ENCODE measurements around the gene ZNF709.
A peak's percentile ranks its signal among the peaks of the same experiment; 100 is the strongest.
"Not testable (repeated sequence)": the region's sequence is repeated elsewhere in the genome, so short reads cannot be mapped to it uniquely, and the experiment has no call there.

ZNF709 gene

GRCh38 chr19:12484371-12485051 is at the start of gene ZNF709:
Gene ZNF709 (minus strand): TSS chr19:12484816. CDS start chr19:12484657, 159 bp downstream.
- peak; percentile 95 for DNase-seq

- no peak for DNase-seq
Observed at GRCh38 chr19:12527034-12527836, 42.6 kb upstream of the ZNF709 start.

- DNase-seq, result no peak
Observed at GRCh38 chr19:12526542-12526941, 41.9 kb upstream of the ZNF709 start.

GRCh38 chr19:12521996-12522395 is 37.4 kb upstream of the ZNF709 start:
- peak in 1 of 2 experiments; percentile 14 for DNase-seq

- DNase-seq, result no peak
Observed at GRCh38 chr19:12513531-12514061, 29.0 kb upstream of the ZNF709 start.

DNA sequence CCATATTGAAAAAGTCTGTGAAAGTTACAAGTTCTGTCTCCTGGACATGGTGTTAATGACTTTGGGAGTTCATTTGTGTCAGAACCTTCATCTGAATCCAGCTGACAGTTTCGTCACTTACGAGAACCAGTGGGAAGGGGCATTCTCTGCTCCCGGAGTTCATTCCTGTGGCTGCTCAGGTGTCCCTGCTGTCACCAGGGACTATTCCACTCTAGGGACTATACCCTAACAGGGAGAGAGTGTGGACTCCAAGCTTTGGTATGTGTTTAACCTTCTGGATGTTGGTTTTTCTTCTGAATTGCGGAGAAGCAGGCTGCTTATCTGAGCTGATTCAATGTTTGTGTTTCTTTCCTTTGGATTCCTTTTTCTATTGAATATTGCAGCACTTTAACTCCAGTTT is 12.4 kb upstream of the ZNF709 start:
- no peak for DNase-seq

GRCh38 chr19:12496480-12496879 is 11.9 kb upstream of the ZNF709 start:
- DNase-seq, result no peak

DNA sequence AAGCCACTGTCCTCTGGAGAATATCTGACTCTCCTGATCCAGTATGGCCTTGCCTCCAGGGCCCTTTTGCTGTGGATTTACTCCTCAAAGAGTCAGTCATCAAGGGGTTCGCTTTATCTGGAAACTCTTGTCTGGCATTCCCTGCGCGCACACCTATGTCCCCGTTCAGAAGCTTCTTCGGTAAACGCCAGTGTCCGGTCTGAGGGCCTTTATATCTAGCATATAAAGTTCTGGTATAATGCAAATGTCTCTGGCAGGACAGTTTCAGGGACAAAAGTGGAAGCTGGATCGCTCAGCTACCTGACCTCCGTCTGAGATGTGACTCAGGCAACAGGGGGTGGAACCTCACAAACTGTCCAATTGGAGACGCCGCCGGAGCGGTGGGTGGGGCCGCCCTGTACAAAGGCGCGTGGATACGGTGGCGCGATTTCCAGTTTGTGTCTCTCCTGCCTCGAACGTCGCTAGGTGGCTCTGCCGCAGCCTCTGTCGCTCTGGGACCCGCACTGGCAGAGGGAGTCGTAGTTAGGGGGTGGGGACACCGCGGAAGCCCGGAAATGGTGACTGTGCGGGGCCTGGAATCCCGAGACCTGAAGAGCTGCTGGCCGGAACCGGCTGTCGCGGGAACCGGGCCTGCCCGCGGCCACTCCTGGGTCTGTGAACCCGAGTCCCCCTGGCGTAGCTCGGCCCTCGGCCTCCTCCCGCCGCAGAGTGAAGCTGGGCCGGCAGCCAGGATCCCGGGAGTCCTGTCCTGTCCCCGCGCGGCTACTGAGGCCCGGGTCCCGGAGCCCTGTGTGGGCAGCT is 10.6 kb upstream of the ZNF709 start:
- peak; percentile 94 to 97 for DNase-seq

- no peak for DNase-seq
Observed at GRCh38 chr19:12494260-12494860, 9.7 kb upstream of the ZNF709 start.

GRCh38 chr19:12486265-12486783 is 1.7 kb upstream of the ZNF709 start:
- not testable (repeated sequence) for DNase-seq

- no peak for DNase-seq
Observed at GRCh38 chr19:12485571-12485970, 955 bp upstream of the ZNF709 start.

- no peak for DNase-seq
Observed at GRCh38 chr19:12485052-12485416, 418 bp upstream of the ZNF709 start.

GRCh38 chr19:12484011-12484370 is 625 bp downstream of the ZNF709 start:
- DNase-seq, result no peak

- DNase-seq, result no peak
Observed at GRCh38 chr19:12482509-12482886, 2.1 kb downstream of the ZNF709 start.

DNA sequence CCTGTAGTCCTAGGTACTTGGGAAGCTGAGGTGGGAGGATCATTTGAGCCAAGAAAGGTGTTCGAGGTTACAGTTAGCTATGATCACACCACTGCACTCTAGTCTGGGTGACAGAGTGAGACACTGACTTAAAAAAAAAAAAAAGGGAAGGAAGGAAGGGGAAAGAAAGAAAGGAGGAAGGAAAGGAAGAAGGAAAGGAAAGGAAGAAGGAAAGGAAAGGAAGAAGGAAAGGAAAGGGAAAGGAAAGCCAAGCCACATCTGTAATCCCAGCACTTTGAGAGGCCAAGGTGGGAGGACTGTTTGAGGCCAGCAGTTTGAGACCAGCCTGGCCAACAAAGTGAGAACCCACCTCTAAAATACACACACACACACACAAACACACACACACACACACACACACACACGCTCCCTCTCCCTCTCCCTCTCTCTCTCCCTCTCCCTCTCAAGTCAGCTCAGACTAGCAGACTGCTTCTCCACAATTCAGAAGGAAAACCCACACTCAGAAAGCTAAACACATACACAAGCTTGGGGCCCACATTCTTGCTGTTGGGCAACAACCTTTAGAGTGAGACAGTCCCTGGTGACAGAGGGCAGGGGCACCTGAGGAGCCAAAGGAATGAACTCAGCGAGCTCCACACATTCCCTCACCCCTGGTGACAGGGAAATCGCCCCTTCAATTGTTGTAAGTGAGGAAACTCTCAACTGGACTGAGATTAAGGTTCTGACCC is 2.7 kb downstream of the ZNF709 start:
- no peak for DNase-seq

DNA sequence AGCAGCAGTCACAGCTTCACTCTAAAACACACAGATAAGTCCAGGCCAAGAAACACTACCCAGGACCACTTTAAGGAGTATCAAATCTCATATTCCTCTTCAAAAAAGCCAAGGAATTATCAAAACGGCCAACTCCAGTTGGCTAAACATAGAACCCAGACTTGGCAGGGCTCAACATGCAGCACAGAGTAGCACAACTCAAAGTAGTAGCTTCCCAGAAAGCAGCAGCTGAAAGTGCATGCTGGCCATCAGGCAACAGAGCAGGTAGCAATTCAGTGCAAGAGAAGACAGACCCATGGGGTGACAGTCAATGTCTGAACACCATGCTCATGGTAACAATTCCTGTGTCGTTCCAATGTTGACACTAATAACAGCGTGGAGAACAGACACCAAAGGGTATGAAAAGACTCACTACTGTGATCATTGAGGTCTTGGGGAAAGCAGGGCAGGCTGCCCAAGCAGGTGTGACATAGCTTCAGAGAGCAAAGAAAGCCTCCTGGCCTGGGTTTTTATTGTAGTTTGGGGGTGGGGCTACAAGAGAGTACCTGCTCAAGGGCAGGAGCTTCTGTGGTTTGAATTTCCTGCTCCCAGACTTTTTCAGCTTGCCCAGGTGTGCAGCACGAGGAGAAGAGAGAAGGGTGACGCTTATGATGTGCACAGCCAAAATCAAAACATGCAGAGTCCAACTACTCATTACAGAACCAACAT is 6.2 kb downstream of the ZNF709 start:
- DNase-seq, result no peak

- not testable (repeated sequence) for DNase-seq
Observed at GRCh38 chr19:12467651-12468050, 17.0 kb downstream of the ZNF709 start.

- DNase-seq, result no peak
Observed at GRCh38 chr19:12465211-12465610, 19.4 kb downstream of the ZNF709 start.

DNA sequence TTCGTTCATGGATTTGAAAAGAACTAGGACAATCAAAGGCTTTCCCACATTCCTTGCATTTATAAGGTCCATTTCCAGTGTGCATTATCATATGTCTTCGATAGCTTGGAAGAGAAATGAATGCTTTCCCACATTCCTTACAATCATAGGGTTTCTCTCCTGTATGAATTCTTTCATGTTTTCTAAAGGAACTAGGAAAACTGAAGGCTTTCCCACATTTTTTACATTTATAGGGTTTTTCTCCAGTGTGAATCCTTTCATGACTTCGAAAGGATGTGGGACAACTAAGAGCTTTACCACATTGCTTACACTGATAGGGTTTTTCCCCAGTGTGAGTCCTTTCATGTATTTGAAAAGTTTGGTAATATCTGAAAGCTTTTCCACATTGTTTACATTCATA is 19.8 kb downstream of the ZNF709 start:
- DNase-seq, result no peak

GRCh38 chr19:12464139-12464538 is 20.5 kb downstream of the ZNF709 start:
- not testable (repeated sequence) for DNase-seq

DNA sequence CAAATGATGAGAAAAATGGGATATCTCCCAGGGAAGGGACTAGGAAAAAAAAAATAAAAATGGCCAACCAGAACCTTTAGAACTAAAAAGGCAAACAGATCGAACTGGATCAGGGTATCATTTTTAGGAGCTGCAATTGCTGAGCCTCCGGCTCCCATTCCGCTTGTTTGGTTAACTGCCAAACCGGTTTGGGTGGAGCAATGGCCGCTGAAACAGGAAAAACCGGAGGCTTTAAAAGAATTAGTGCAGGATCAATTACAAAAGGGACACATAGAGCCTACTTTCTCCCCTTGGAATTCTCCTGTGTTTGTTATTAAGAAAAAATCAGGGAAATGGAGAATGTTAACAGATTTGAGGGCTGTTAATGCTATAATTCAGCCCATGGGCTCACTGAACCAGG is 31.1 kb downstream of the ZNF709 start:
- no peak for DNase-seq
